Adipocyte (in vitro differentiated cells): ENCODE measurements around the gene LAMA2.

ENCODE experiments used
- DNase-seq: peaks from one replicate; pipeline ENCODE4 v3.0.0-alpha.2; 2015; ENCODE audit warnings: low read depth
- H3K27me3 ChIP-seq: replicated peaks from 2 replicates; pipeline ENCODE4 v1.7.0; 2013; ENCODE audit warnings: mild to moderate bottlenecking, low read length, moderate library complexity; ENCODE audit not compliant: control insufficient read depth, insufficient read depth
- H3K36me3 ChIP-seq: 2 replicates; pipeline ENCODE4 v1.7.0; 2013; ENCODE audit warnings: low read length, mild to moderate bottlenecking, moderate library complexity; ENCODE audit not compliant: control insufficient read depth, insufficient read depth, severe bottlenecking
- H3K4me1 ChIP-seq: 2 replicates; pipeline ENCODE4 v1.7.0; 2013; ENCODE audit warnings: mild to moderate bottlenecking, low read length, moderate library complexity; ENCODE audit not compliant: control insufficient read depth, insufficient read depth
- H3K4me3 ChIP-seq: 2 replicates; pipeline ENCODE4 v1.7.0; 2013; ENCODE audit warnings: mild to moderate bottlenecking, low read length, moderate library complexity
- H3K9ac ChIP-seq: 2 replicates; pipeline ENCODE4 v1.7.0; 2013; ENCODE audit warnings: mild to moderate bottlenecking, low read length, moderate library complexity
- H3K9me3 ChIP-seq: 2 replicates; pipeline ENCODE4 v1.7.0; 2013; ENCODE audit warnings: mild to moderate bottlenecking, low read length, moderate library complexity; ENCODE audit not compliant: control insufficient read depth

Gene LAMA2

GRCh38 chr6:129523816-129524215 lies 640.9 kb downstream of the LAMA2 start:
- DNase-seq, result no peak
- peaks cover 7% of the 10 kb centered on the region for H3K36me3 ChIP-seq
- H3K4me3 ChIP-seq, result no peak overlapping the region
- H3K9me3 ChIP-seq, result no peaks in the 10 kb centered on the region
- no peak overlapping the region for H3K9ac ChIP-seq
- no peaks in the 10 kb centered on the region for H3K27me3 ChIP-seq
- H3K4me1 ChIP-seq, result peaks cover 8% of the 10 kb centered on the region

- no peaks in the 10 kb centered on the region for H3K27me3 ChIP-seq
- H3K9ac ChIP-seq, result no peak overlapping the region
- peaks cover 8% of the 10 kb centered on the region for H3K4me1 ChIP-seq
- H3K4me3 ChIP-seq, result no peak overlapping the region
- peak; percentile 49 for DNase-seq
- H3K9me3 ChIP-seq, result no peaks in the 10 kb centered on the region
- peaks cover 9% of the 10 kb centered on the region for H3K36me3 ChIP-seq
Observed at GRCh38 chr6:129525055-129525454, 642.1 kb downstream of the LAMA2 start.

- Histone ChIP-seq H3K9me3 (no peaks in the 10 kb centered on the region), H3K4me3 (no peak overlapping the region), H3K36me3 (peaks cover 29% of the 10 kb centered on the region), H3K27me3 (no peaks in the 10 kb centered on the region), H3K4me1 (no peaks in the 10 kb centered on the region), H3K9ac (no peak overlapping the region)
- DNase-seq, result no peak
Observed at GRCh38 chr6:129534926-129535325, 652.0 kb downstream of the LAMA2 start.

- H3K9ac ChIP-seq, result no peak overlapping the region
- no peaks in the 10 kb centered on the region for H3K4me1 ChIP-seq
- H3K36me3 ChIP-seq, result peaks cover 32% of the 10 kb centered on the region
- no peaks in the 10 kb centered on the region for H3K27me3 ChIP-seq
- no peaks in the 10 kb centered on the region for H3K9me3 ChIP-seq
- no peak for DNase-seq
- no peak overlapping the region for H3K4me3 ChIP-seq
Observed at GRCh38 chr6:129536271-129536670, 653.3 kb downstream of the LAMA2 start.

GRCh38 chr6:129539032-129539431 lies 656.1 kb downstream of the LAMA2 start:
- no peak overlapping the region for H3K4me3 ChIP-seq
- peaks cover 29% of the 10 kb centered on the region for H3K36me3 ChIP-seq
- no peaks in the 10 kb centered on the region for H3K27me3 ChIP-seq
- H3K4me1 ChIP-seq, result no peaks in the 10 kb centered on the region
- H3K9me3 ChIP-seq, result no peaks in the 10 kb centered on the region
- no peak overlapping the region for H3K9ac ChIP-seq
- DNase-seq, result no peak

GRCh38 chr6:129542705-129543104 lies 659.8 kb downstream of the LAMA2 start:
- no peak overlapping the region for H3K4me3 ChIP-seq
- H3K4me1 ChIP-seq, result no peaks in the 10 kb centered on the region
- peaks cover 28% of the 10 kb centered on the region for H3K36me3 ChIP-seq
- no peak for DNase-seq
- no peak overlapping the region for H3K9ac ChIP-seq
- no peaks in the 10 kb centered on the region for H3K9me3 ChIP-seq
- H3K27me3 ChIP-seq, result no peaks in the 10 kb centered on the region

- Histone ChIP-seq H3K4me3 (no peak overlapping the region), H3K9me3 (no peaks in the 10 kb centered on the region), H3K36me3 (peaks cover 15% of the 10 kb centered on the region), H3K27me3 (no peaks in the 10 kb centered on the region), H3K4me1 (no peaks in the 10 kb centered on the region), H3K9ac (no peak overlapping the region)
- DNase-seq, result no peak
Observed at GRCh38 chr6:129543981-129544380, 661.0 kb downstream of the LAMA2 start.

- Histone ChIP-seq H3K9ac (no peak overlapping the region), H3K4me3 (no peak overlapping the region), H3K4me1 (no peaks in the 10 kb centered on the region), H3K9me3 (no peaks in the 10 kb centered on the region), H3K27me3 (no peaks in the 10 kb centered on the region), H3K36me3 (peaks cover 14% of the 10 kb centered on the region)
- DNase-seq, result no peak
Observed at GRCh38 chr6:129544892-129545612, 662.1 kb downstream of the LAMA2 start.

- Histone ChIP-seq H3K4me3 (no peak overlapping the region), H3K27me3 (no peaks in the 10 kb centered on the region), H3K36me3 (peaks cover 21% of the 10 kb centered on the region), H3K4me1 (no peaks in the 10 kb centered on the region), H3K9ac (no peak overlapping the region), H3K9me3 (no peaks in the 10 kb centered on the region)
- DNase-seq, result no peak
Observed at GRCh38 chr6:129546702-129547101, 663.8 kb downstream of the LAMA2 start.

GRCh38 chr6:129551486-129551885 lies 668.5 kb downstream of the LAMA2 start:
- Histone ChIP-seq H3K4me1 (no peaks in the 10 kb centered on the region), H3K9me3 (no peaks in the 10 kb centered on the region), H3K36me3 (peaks cover 20% of the 10 kb centered on the region), H3K9ac (no peak overlapping the region), H3K27me3 (no peaks in the 10 kb centered on the region), H3K4me3 (no peak overlapping the region)
- DNase-seq, result no peak

GRCh38 chr6:129552413-129552812 lies 669.5 kb downstream of the LAMA2 start:
- no peaks in the 10 kb centered on the region for H3K9me3 ChIP-seq
- H3K27me3 ChIP-seq, result no peaks in the 10 kb centered on the region
- no peaks in the 10 kb centered on the region for H3K4me1 ChIP-seq
- no peak overlapping the region for H3K4me3 ChIP-seq
- peaks cover 17% of the 10 kb centered on the region for H3K36me3 ChIP-seq
- no peak overlapping the region for H3K9ac ChIP-seq
- DNase-seq, result no peak
